Putamen (tissue), 1 donor: ENCODE measurements around the gene PAQR4.

Source experiments
- DNase-seq: peaks from one replicate; pipeline ENCODE4 v3.0.0-alpha.2; 2016; ENCODE audit warnings: low spot score

Gene PAQR4

DNA sequence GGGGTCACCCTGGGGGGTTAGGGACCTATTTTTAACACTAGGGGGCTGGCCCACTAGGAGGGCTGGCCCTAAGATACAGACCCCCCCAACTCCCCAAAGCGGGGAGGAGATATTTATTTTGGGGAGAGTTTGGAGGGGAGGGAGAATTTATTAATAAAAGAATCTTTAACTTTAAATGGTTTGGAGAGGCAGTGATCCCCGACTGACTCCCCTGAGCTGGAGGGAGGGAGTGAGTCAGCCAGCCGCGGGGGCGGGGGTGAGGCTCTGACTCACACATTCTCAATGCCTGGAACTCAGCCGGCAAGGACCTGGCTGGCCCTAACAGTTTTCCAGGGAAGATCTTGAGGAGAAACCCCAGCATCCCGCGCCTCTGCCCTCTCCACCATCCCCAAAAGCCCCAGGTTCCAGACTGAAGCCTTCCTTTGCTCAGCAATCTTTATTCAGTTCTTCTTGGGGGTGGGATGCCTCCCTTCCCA is 53.1 kb downstream of the PAQR4 start:
- DNase-seq = peak; percentile 74

GRCh38 chr16:3022684-3023414 is 53.7 kb downstream of the PAQR4 start:
- no peak for DNase-seq
